ENCODE results near the gene SLC12A4. TPM values are rescaled to one million over a fixed set of nuclear protein-coding genes. Genes with fewer than 3 reads are reported as not detected.

Gene SLC12A4
- total and polyA plus RNA-seq, 2 of the 13 experiments (the other 11 are each of a cell fraction or from before 2014, with no cell fraction given) = 65.1 to 84.3 TPM

- TF ChIP-seq ZSCAN9 (CRISPR knock-in tag; IDR thresholded peaks at IDR 0.05; ENCODE audit: borderline replicate concordance) (no peak; the same call in 1 of the 2 replicates), POLR2AphosphoS2 (IDR thresholded peaks at IDR 0.05; ENCODE audit: low read depth, low read length) (no peak), SRSF9 (IDR thresholded peaks at IDR 0.05; ENCODE audit: borderline replicate concordance, insufficient read depth, low read depth, low read length, poor library complexity, severe bottlenecking) (no peak), ZNF329 (CRISPR knock-in tag; IDR thresholded peaks at IDR 0.05; ENCODE audit: low read depth) (peak; percentile 29), ATF1 (CRISPR knock-in tag; IDR thresholded peaks at IDR 0.05) (no peak), TARDBP (CRISPR knock-in tag; IDR thresholded peaks at IDR 0.05) (peak; percentile 98), KDM4B (CRISPR knock-in tag; IDR thresholded peaks at IDR 0.05) (peak; percentile 53; the same call in 1 of the 2 replicates), MXD3 (CRISPR knock-in tag; IDR thresholded peaks at IDR 0.05) (peak; percentile 65; the same call in 1 of the 2 replicates), ZBTB40 (IDR thresholded peaks at IDR 0.05) (no peak), ZBTB40 (CRISPR knock-in tag; IDR thresholded peaks at IDR 0.05) (peak; percentile 43; the same call in 1 of the 2 replicates), ZSCAN5A (CRISPR knock-in tag; IDR thresholded peaks at IDR 0.05; ENCODE audit: borderline replicate concordance) (peak; percentile 93; the same call in 1 of the 2 replicates), HNRNPK (IDR thresholded peaks at IDR 0.05; ENCODE audit: low read depth, low read length, poor library complexity, severe bottlenecking) (no peak)
- TF ChIP-seq, protein P1, sequence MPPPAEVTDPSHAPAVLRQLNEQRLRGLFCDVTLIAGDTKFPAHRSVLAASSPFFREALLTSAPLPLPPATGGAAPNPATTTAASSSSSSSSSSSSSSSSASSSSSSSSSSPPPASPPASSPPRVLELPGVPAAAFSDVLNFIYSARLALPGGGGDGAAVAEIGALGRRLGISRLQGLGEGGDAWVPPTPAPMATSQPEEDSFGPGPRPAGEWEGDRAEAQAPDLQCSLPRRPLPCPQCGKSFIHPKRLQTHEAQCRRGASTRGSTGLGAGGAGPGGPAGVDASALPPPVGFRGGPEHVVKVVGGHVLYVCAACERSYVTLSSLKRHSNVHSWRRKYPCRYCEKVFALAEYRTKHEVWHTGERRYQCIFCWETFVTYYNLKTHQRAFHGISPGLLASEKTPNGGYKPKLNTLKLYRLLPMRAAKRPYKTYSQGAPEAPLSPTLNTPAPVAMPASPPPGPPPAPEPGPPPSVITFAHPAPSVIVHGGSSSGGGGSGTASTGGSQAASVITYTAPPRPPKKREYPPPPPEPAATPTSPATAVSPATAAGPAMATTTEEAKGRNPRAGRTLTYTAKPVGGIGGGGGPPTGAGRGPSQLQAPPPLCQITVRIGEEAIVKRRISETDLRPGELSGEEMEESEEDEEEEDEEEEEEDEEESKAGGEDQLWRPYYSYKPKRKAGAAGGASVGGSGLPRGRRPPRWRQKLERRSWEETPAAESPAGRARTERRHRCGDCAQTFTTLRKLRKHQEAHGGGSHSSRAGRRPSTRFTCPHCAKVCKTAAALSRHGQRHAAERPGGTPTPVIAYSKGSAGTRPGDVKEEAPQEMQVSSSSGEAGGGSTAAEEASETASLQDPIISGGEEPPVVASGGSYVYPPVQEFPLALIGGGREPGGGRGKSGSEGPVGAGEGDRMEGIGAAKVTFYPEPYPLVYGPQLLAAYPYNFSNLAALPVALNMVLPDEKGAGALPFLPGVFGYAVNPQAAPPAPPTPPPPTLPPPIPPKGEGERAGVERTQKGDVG (CRISPR knock-in tag; IDR thresholded peaks at IDR 0.05; ENCODE audit: borderline replicate concordance) = 0 out of 2 replicates have a peak, but pooled peaks have one; percentile 29
These were observed at the start of gene SLC12A4 (continued) for GRCh38 chr16:67968400-67969253.
